MM.1S (cell line): ENCODE results near the gene RAB11B.
"Not testable (repeated sequence)": the region's sequence is repeated elsewhere in the genome, so short reads cannot be mapped to it uniquely, and the experiment has no call there.

ENCODE experiments used
- DNase-seq: peaks from one replicate; pipeline ENCODE4 v3.0.0-alpha.2; 2015
- H2AFZ ChIP-seq: fragments of 300-600 bp; sonication (generic); 2 replicates; pipeline ENCODE4 v1.6.0; 2016; ENCODE audit warnings: antibody characterized with exemption, low read length
- H3F3A ChIP-seq: fragments of 300-600 bp; sonication (generic); 2 replicates; pipeline ENCODE4 v1.6.1; 2016; ENCODE audit warnings: mild to moderate bottlenecking, antibody characterized with exemption, low read length, moderate library complexity, mixed read lengths; ENCODE audit not compliant: insufficient read depth
- H3K27ac ChIP-seq: fragments of 300-600 bp; sonication (generic); 2 replicates; pipeline ENCODE4 v1.5.1; 2016; ENCODE audit warnings: mild to moderate bottlenecking, low read length
- H3K27me3 ChIP-seq: fragments of 300-600 bp; sonication (generic); replicated peaks from 2 replicates; pipeline ENCODE4 v1.6.0; 2016; ENCODE audit warnings: low read length; ENCODE audit not compliant: insufficient read depth
- H3K36me3 ChIP-seq: fragments of 300-600 bp; sonication (generic); replicated peaks from 2 replicates; pipeline ENCODE4 v1.6.1; 2016; ENCODE audit warnings: mild to moderate bottlenecking, low read length, mixed read lengths; ENCODE audit not compliant: insufficient read depth
- H3K4me1 ChIP-seq: fragments of 300-600 bp; sonication (generic); 2 replicates; pipeline ENCODE4 v1.6.1; 2016; ENCODE audit warnings: low read length, mixed read lengths
- H3K4me2 ChIP-seq: fragments of 300-600 bp; sonication (generic); 2 replicates; pipeline ENCODE4 v1.6.0; 2016; ENCODE audit warnings: low read depth, low read length
- H3K4me3 ChIP-seq: fragments of 300-600 bp; sonication (generic); 2 replicates; pipeline ENCODE4 v1.5.1; 2016; ENCODE audit warnings: low read length, mixed read lengths
- H3K79me2 ChIP-seq: fragments of 300-600 bp; sonication (generic); 2 replicates; pipeline ENCODE4 v1.6.1; 2016; ENCODE audit warnings: mixed run types, low read length, mixed read lengths
- H3K9ac ChIP-seq: fragments of 300-600 bp; sonication (generic); 2 replicates; pipeline ENCODE4 v1.6.1; 2016; ENCODE audit warnings: low read length, mixed read lengths
- H3K9me2 ChIP-seq: fragments of 300-600 bp; sonication (generic); replicated peaks from 2 replicates; pipeline ENCODE4 v1.6.1; 2016; ENCODE audit warnings: mild to moderate bottlenecking, low read length, mixed read lengths; ENCODE audit not compliant: insufficient read depth
- H3K9me3 ChIP-seq: fragments of 300-600 bp; sonication (generic); replicated peaks from 2 replicates; pipeline ENCODE4 v1.6.1; 2016; ENCODE audit warnings: mild to moderate bottlenecking, low read length, mixed read lengths; ENCODE audit not compliant: insufficient read depth
- H4K20me1 ChIP-seq: fragments of 300-600 bp; sonication (generic); 2 replicates; pipeline ENCODE4 v1.6.1; 2016; ENCODE audit warnings: mild to moderate bottlenecking, low read length, moderate library complexity, mixed read lengths; ENCODE audit not compliant: insufficient read depth
- CTCF ChIP-seq: fragments of 300-600 bp; sonication (generic); IDR thresholded peaks from 2 replicates; pipeline ENCODE4 v1.5.1; 2016; ENCODE audit warnings: antibody characterized with exemption, low read length, mixed read lengths
- EZH2 ChIP-seq: fragments of 300-600 bp; sonication (generic); optimal IDR thresholded peaks from 2 replicates; pipeline ENCODE3; 2017; ENCODE audit warnings: low read depth, mild to moderate bottlenecking, antibody characterized with exemption, low read length, mixed read lengths
- EZH2phosphoT487 ChIP-seq: fragments of 300-600 bp; sonication (generic); IDR thresholded peaks from 2 replicates; pipeline ENCODE4 v1.6.1; 2018; ENCODE audit warnings: antibody characterized with exemption, low read length

Gene RAB11B

DNA sequence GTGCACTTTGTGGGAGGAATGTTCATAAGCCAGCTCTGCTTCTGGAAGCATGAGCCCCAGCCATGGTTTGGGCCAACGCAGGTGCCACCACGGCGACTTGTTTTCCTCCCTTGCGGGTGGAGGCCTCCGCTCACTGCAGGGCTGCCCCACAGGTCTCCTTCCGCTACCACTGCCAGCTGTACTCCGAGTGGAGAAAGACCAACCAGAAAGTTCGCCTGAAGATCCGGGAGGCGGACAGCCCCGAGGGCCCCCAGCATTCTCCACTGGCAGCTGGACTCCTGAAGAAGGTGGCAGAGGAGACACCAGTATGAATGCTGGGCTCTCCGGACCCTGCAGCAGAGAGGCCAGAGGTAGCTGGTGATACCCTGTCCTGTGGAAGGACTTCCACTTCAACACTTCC lies 48.1 kb downstream of the RAB11B start:
- DNase-seq = no peak
- no peaks in the 10 kb centered on the region for H3K36me3 ChIP-seq
- no peak overlapping the region for H2AFZ ChIP-seq
- H3K4me3 ChIP-seq = no peak overlapping the region
- no peaks in the 10 kb centered on the region for H3K79me2 ChIP-seq
- H3K9me2 ChIP-seq = no peaks in the 10 kb centered on the region
- H3K9ac ChIP-seq = no peak overlapping the region
- no peaks in the 10 kb centered on the region for H3K4me1 ChIP-seq
- H4K20me1 ChIP-seq = no peaks in the 10 kb centered on the region
- no peaks in the 10 kb centered on the region for H3K9me3 ChIP-seq
- TF ChIP-seq EZH2 (no peak), EZH2phosphoT487 (no peak), CTCF (no peak)
- no peak overlapping the region for H3K27ac ChIP-seq
- H3K27me3 ChIP-seq = no peaks in the 10 kb centered on the region
- no peaks in the 10 kb centered on the region for H3F3A ChIP-seq
- no peak overlapping the region for H3K4me2 ChIP-seq

- Histone ChIP-seq H3K27me3 (no peaks in the 10 kb centered on the region), H3K9me2 (no peaks in the 10 kb centered on the region), H3K36me3 (peaks cover 4% of the 10 kb centered on the region), H3K4me2 (no peak overlapping the region), H3K9ac (no peak overlapping the region), H3K27ac (no peak overlapping the region), H4K20me1 (peaks cover 15% of the 10 kb centered on the region; the same call in 1 of the 2 replicates), H3F3A (peaks cover 9% of the 10 kb centered on the region), H3K79me2 (peaks cover 22% of the 10 kb centered on the region), H3K4me3 (no peak overlapping the region), H2AFZ (no peak overlapping the region), H3K4me1 (peaks cover 10% of the 10 kb centered on the region), H3K9me3 (no peaks in the 10 kb centered on the region)
- DNase-seq = no peak
- no peak for TF ChIP-seq CTCF
- TF ChIP-seq EZH2 = no peak
- TF ChIP-seq EZH2phosphoT487 = no peak
Observed at GRCh38 chr19:8441725-8442544, 51.8 kb downstream of the RAB11B start.

GRCh38 chr19:8444140-8444676 lies 54.0 kb downstream of the RAB11B start:
- H3K9me2 ChIP-seq, H3K27me3 ChIP-seq, H3F3A ChIP-seq, DNase-seq, H3K9me3 ChIP-seq: not testable (repeated sequence)
- H2AFZ ChIP-seq = peak overlapping the region; percentile 95
- peak overlapping the region; percentile 97 for H3K4me3 ChIP-seq
- peak overlapping the region; percentile 42; the same call in 1 of the 2 replicates for H3K27ac ChIP-seq
- H3K4me2 ChIP-seq = peak overlapping the region; percentile 73
- H3K36me3 ChIP-seq = peaks cover 17% of the 10 kb centered on the region
- peaks cover 45% of the 10 kb centered on the region for H3K79me2 ChIP-seq
- H4K20me1 ChIP-seq = peaks cover 35% of the 10 kb centered on the region
- peaks cover 15% of the 10 kb centered on the region for H3K4me1 ChIP-seq
- H3K9ac ChIP-seq = peak overlapping the region; percentile 56; the same call in 1 of the 2 replicates
